GM23338 (cell line): ENCODE measurements around the gene DAD1. TPM values are rescaled to one million over a fixed set of nuclear protein-coding genes. Genes with fewer than 3 reads are reported as not detected.

Experiments
- ATAC-seq: fragments of 200-7000 bp; cut with Tn5 transposase; 3 replicates; pipeline ENCODE4 v1.9.1; 2020
- DNase-seq: peaks from one replicate; pipeline ENCODE4 v3.0.0-alpha.2; 2015; ENCODE audit warnings: low spot score
- H2AFZ ChIP-seq: fragments of 200-600 bp; sonication (generic); 2 replicates; pipeline ENCODE4 v1.8.0; 2016; ENCODE audit warnings: antibody characterized with exemption, mild to moderate bottlenecking, moderate library complexity
- H3F3A ChIP-seq: fragments of 200-600 bp; sonication (generic); replicated peaks from 2 replicates; pipeline ENCODE4 v1.8.0; 2017; ENCODE audit warnings: antibody characterized with exemption, mixed run types, low read depth
- H3K27ac ChIP-seq: fragments of 200-600 bp; sonication (generic); 2 replicates; pipeline ENCODE4 v1.6.1; 2016; ENCODE audit warnings: low read depth
- H3K27me3 ChIP-seq: fragments of 200-600 bp; sonication (generic); 2 replicates; pipeline ENCODE4 v1.8.0; 2016; ENCODE audit warnings: mild to moderate bottlenecking, mixed run types, moderate library complexity; ENCODE audit not compliant: insufficient read depth
- H3K36me3 ChIP-seq: fragments of 200-600 bp; sonication (generic); 2 replicates; pipeline ENCODE4 v1.8.0; 2016; ENCODE audit warnings: mild to moderate bottlenecking; ENCODE audit not compliant: insufficient read depth
- H3K4me1 ChIP-seq: fragments of 200-600 bp; sonication (generic); 2 replicates; pipeline ENCODE4 v1.8.0; 2016; ENCODE audit warnings: mild to moderate bottlenecking, moderate library complexity; ENCODE audit not compliant: insufficient read depth
- H3K4me2 ChIP-seq: fragments of 200-600 bp; sonication (generic); 2 replicates; pipeline ENCODE4 v1.7.1; 2017; ENCODE audit warnings: mixed run types
- H3K4me3 ChIP-seq: fragments of 200-600 bp; sonication (generic); 2 replicates; pipeline ENCODE4 v1.6.1; 2016; ENCODE audit warnings: mixed run types
- H3K79me2 ChIP-seq: fragments of 200-600 bp; sonication (generic); replicated peaks from 2 replicates; pipeline ENCODE4 v1.8.0; 2017; ENCODE audit warnings: mild to moderate bottlenecking; ENCODE audit not compliant: insufficient read depth
- H3K9me2 ChIP-seq: fragments of 200-600 bp; sonication (generic); 2 replicates; pipeline ENCODE4 v1.8.0; 2017; ENCODE audit not compliant: insufficient read depth
- H4K20me1 ChIP-seq: fragments of 200-600 bp; sonication (generic); replicated peaks from 2 replicates; pipeline ENCODE4 v1.8.0; 2017; ENCODE audit warnings: mild to moderate bottlenecking; ENCODE audit not compliant: insufficient read depth
- H3K27ac Mint-ChIP-seq: 2 replicates; pipeline ENCODE4 v1.8.0; 2020; ENCODE audit warnings: inconsistent platforms, mild to moderate bottlenecking, moderate library complexity, mixed read lengths
- H3K27me3 Mint-ChIP-seq: 3 replicates; pipeline ENCODE4 v1.8.0; 2022; ENCODE audit warnings: low read depth, mild to moderate bottlenecking, moderate library complexity, mixed read lengths, inconsistent platforms; ENCODE audit not compliant: insufficient read depth, poor library complexity
- H3K36me3 Mint-ChIP-seq: 3 replicates; pipeline ENCODE4 v1.8.0; 2021; ENCODE audit warnings: low read depth, mild to moderate bottlenecking, inconsistent platforms, moderate library complexity, mixed read lengths
- H3K4me1 Mint-ChIP-seq: 3 replicates; pipeline ENCODE4 v1.8.0; 2020; ENCODE audit warnings: mild to moderate bottlenecking, inconsistent platforms, mixed read lengths
- H3K4me3 Mint-ChIP-seq: 3 replicates; pipeline ENCODE4 v1.8.0; 2021; ENCODE audit warnings: moderate library complexity, mild to moderate bottlenecking, inconsistent platforms, mixed read lengths
- H3K9me3 Mint-ChIP-seq: 3 replicates; pipeline ENCODE4 v1.8.0; 2020; ENCODE audit warnings: moderate library complexity, mild to moderate bottlenecking, inconsistent platforms, mixed read lengths
- CREB1 ChIP-seq: fragments of 250-450 bp; sonication (Bioruptor Pico); IDR thresholded peaks from 2 replicates; pipeline ENCODE4 v1.5.0; 2020; ENCODE audit warnings: low read depth, mild to moderate bottlenecking, moderate library complexity
- EZH2 ChIP-seq: fragments of 200-600 bp; sonication (generic); IDR thresholded peaks from one replicate; pipeline ENCODE4 v1.8.0; 2017; ENCODE audit warnings: antibody characterized with exemption, mild to moderate bottlenecking, low read depth; ENCODE audit not compliant: unreplicated experiment
- EZH2phosphoT487 ChIP-seq: fragments of 200-600 bp; sonication (generic); IDR thresholded peaks from one replicate; pipeline ENCODE4 v1.8.1; 2018; ENCODE audit warnings: antibody characterized with exemption; ENCODE audit not compliant: unreplicated experiment
- JUNB ChIP-seq: IDR thresholded peaks from one replicate; pipeline ENCODE4 v1.6.1; 2016; ENCODE audit warnings: antibody characterized with exemption; ENCODE audit not compliant: unreplicated experiment
- NANOG ChIP-seq: IDR thresholded peaks from 2 replicates; pipeline ENCODE4 v1.6.1; 2016; ENCODE audit warnings: antibody characterized with exemption, borderline replicate concordance
- POLR2AphosphoS5 ChIP-seq: IDR thresholded peaks from 2 replicates; pipeline ENCODE4 v1.6.1; 2016; ENCODE audit warnings: antibody characterized with exemption, low read depth
- STAT1 ChIP-seq: IDR thresholded peaks from one replicate; pipeline ENCODE4 v1.6.1; 2016; ENCODE audit warnings: antibody characterized with exemption; ENCODE audit not compliant: unreplicated experiment
- ZNF114 ChIP-seq: fragments of 250-450 bp; sonication (Bioruptor Pico); IDR thresholded peaks from 2 replicates; pipeline ENCODE4 v1.5.0; 2020; ENCODE audit warnings: mild to moderate bottlenecking, moderate library complexity
- ZNF331 ChIP-seq: fragments of 250-450 bp; sonication (Bioruptor Pico); IDR thresholded peaks from 2 replicates; pipeline ENCODE4 v1.5.0; 2020; ENCODE audit warnings: low read depth, mild to moderate bottlenecking, moderate library complexity
- polyA plus RNA-seq: library from polyadenylated mRNA; unstranded; fragments of >200 nt; fragmentation: Nextera tagmentation; extraction: Ambion mirVana; gene quantifications from 2 replicates; pipeline ENCODE4 v1.2.1, GENCODE V29; 2016
- total RNA-seq: library from RNA; depleted of rRNA; stranded (reverse); fragments of >200 nt; shearing (Covaris generic); gene quantifications from 2 replicates; pipeline ENCODE4 v1.2.3, GENCODE V29; 2014
- TF ChIP-seq, protein P1 (sequence below): IDR thresholded peaks from 2 replicates; pipeline ENCODE4 v1.6.1; 2016; ENCODE audit warnings: antibody characterized with exemption
- TF ChIP-seq, protein P2 (sequence below), 2 experiments: fragments of 200-600 bp in 1 of 2; sonication (generic) in 1 of 2; conservative IDR thresholded peaks; 2 replicates each; pipeline versions ENCODE4 v1.5.1 to v1.6.1; 2016 to 2017; ENCODE audit warnings: antibody characterized with exemption in 2 of 2, low read depth in 2 of 2, mild to moderate bottlenecking in 2 of 2, moderate library complexity in 1 of 2
- TF ChIP-seq, protein P3 (sequence below): fragments of 250-450 bp; sonication (Bioruptor Pico); IDR thresholded peaks from 2 replicates; pipeline ENCODE4 v1.5.0; 2020; ENCODE audit warnings: mild to moderate bottlenecking, moderate library complexity
- TF ChIP-seq, protein P4 (sequence below): IDR thresholded peaks from one replicate; pipeline ENCODE4 v1.6.1; 2018; ENCODE audit warnings: antibody characterized with exemption; ENCODE audit not compliant: unreplicated experiment

Gene DAD1
- total and polyA plus RNA-seq, 2 experiments from 2014 or later = 180 to 252 TPM

DNA sequence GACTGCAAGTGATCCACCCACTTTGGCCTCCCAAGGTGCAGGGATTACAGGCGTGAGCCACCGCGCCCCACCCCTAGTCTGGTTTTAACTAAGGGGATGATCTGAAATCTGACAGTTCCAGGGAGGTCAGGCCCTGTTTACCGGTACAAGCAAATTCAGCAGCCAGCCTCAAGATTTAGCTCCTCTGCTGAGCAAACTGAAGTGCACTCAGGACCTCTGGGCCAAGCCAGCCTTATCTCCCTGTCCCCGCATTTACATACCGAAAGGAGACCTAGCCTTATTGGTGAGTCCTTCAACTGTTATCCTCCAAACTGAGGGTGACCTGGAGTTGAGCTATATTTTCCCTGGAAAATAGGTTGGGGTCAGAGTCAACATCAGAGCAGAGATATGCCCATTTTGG, 8.2 kb upstream of the DAD1 start:
- no peaks in the 10 kb centered on the region for H3K27me3 ChIP-seq
- TF ChIP-seq ZNF114 (no peak), EZH2 (no peak), EZH2phosphoT487 (no peak), STAT1 (no peak), POLR2AphosphoS5 (no peak), CREB1 (no peak), NANOG (no peak), ZNF331 (CRISPR knock-in tag) (no peak), JUNB (no peak)
- TF ChIP-seq, protein P1, sequence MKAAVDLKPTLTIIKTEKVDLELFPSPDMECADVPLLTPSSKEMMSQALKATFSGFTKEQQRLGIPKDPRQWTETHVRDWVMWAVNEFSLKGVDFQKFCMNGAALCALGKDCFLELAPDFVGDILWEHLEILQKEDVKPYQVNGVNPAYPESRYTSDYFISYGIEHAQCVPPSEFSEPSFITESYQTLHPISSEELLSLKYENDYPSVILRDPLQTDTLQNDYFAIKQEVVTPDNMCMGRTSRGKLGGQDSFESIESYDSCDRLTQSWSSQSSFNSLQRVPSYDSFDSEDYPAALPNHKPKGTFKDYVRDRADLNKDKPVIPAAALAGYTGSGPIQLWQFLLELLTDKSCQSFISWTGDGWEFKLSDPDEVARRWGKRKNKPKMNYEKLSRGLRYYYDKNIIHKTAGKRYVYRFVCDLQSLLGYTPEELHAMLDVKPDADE = no peak
- TF ChIP-seq, protein P2, sequence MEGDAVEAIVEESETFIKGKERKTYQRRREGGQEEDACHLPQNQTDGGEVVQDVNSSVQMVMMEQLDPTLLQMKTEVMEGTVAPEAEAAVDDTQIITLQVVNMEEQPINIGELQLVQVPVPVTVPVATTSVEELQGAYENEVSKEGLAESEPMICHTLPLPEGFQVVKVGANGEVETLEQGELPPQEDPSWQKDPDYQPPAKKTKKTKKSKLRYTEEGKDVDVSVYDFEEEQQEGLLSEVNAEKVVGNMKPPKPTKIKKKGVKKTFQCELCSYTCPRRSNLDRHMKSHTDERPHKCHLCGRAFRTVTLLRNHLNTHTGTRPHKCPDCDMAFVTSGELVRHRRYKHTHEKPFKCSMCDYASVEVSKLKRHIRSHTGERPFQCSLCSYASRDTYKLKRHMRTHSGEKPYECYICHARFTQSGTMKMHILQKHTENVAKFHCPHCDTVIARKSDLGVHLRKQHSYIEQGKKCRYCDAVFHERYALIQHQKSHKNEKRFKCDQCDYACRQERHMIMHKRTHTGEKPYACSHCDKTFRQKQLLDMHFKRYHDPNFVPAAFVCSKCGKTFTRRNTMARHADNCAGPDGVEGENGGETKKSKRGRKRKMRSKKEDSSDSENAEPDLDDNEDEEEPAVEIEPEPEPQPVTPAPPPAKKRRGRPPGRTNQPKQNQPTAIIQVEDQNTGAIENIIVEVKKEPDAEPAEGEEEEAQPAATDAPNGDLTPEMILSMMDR (conservative IDR thresholded peaks at IDR 0.05; ENCODE audit: low read depth in 2 of 2) = no peak
- TF ChIP-seq, protein P3, sequence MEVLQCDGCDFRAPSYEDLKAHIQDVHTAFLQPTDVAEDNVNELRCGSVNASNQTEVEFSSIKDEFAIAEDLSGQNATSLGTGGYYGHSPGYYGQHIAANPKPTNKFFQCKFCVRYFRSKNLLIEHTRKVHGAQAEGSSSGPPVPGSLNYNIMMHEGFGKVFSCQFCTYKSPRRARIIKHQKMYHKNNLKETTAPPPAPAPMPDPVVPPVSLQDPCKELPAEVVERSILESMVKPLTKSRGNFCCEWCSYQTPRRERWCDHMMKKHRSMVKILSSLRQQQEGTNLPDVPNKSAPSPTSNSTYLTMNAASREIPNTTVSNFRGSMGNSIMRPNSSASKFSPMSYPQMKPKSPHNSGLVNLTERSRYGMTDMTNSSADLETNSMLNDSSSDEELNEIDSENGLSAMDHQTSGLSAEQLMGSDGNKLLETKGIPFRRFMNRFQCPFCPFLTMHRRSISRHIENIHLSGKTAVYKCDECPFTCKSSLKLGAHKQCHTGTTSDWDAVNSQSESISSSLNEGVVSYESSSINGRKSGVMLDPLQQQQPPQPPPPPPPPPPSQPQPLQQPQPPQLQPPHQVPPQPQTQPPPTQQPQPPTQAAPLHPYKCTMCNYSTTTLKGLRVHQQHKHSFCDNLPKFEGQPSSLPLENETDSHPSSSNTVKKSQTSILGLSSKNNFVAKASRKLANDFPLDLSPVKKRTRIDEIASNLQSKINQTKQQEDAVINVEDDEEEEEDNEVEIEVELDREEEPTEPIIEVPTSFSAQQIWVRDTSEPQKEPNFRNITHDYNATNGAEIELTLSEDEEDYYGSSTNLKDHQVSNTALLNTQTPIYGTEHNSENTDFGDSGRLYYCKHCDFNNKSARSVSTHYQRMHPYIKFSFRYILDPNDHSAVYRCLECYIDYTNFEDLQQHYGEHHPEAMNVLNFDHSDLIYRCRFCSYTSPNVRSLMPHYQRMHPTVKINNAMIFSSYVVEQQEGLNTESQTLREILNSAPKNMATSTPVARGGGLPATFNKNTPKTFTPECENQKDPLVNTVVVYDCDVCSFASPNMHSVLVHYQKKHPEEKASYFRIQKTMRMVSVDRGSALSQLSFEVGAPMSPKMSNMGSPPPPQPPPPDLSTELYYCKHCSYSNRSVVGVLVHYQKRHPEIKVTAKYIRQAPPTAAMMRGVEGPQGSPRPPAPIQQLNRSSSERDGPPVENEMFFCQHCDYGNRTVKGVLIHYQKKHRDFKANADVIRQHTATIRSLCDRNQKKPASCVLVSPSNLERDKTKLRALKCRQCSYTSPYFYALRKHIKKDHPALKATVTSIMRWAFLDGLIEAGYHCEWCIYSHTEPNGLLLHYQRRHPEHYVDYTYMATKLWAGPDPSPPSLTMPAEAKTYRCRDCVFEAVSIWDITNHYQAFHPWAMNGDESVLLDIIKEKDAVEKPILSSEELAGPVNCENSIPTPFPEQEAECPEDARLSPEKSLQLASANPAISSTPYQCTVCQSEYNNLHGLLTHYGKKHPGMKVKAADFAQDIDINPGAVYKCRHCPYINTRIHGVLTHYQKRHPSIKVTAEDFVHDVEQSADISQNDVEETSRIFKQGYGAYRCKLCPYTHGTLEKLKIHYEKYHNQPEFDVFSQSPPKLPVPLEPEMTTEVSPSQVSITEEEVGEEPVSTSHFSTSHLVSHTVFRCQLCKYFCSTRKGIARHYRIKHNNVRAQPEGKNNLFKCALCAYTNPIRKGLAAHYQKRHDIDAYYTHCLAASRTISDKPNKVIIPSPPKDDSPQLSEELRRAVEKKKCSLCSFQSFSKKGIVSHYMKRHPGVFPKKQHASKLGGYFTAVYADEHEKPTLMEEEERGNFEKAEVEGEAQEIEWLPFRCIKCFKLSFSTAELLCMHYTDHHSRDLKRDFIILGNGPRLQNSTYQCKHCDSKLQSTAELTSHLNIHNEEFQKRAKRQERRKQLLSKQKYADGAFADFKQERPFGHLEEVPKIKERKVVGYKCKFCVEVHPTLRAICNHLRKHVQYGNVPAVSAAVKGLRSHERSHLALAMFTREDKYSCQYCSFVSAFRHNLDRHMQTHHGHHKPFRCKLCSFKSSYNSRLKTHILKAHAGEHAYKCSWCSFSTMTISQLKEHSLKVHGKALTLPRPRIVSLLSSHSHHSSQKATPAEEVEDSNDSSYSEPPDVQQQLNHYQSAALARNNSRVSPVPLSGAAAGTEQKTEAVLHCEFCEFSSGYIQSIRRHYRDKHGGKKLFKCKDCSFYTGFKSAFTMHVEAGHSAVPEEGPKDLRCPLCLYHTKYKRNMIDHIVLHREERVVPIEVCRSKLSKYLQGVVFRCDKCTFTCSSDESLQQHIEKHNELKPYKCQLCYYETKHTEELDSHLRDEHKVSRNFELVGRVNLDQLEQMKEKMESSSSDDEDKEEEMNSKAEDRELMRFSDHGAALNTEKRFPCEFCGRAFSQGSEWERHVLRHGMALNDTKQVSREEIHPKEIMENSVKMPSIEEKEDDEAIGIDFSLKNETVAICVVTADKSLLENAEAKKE = no peak
- TF ChIP-seq, protein P4, sequence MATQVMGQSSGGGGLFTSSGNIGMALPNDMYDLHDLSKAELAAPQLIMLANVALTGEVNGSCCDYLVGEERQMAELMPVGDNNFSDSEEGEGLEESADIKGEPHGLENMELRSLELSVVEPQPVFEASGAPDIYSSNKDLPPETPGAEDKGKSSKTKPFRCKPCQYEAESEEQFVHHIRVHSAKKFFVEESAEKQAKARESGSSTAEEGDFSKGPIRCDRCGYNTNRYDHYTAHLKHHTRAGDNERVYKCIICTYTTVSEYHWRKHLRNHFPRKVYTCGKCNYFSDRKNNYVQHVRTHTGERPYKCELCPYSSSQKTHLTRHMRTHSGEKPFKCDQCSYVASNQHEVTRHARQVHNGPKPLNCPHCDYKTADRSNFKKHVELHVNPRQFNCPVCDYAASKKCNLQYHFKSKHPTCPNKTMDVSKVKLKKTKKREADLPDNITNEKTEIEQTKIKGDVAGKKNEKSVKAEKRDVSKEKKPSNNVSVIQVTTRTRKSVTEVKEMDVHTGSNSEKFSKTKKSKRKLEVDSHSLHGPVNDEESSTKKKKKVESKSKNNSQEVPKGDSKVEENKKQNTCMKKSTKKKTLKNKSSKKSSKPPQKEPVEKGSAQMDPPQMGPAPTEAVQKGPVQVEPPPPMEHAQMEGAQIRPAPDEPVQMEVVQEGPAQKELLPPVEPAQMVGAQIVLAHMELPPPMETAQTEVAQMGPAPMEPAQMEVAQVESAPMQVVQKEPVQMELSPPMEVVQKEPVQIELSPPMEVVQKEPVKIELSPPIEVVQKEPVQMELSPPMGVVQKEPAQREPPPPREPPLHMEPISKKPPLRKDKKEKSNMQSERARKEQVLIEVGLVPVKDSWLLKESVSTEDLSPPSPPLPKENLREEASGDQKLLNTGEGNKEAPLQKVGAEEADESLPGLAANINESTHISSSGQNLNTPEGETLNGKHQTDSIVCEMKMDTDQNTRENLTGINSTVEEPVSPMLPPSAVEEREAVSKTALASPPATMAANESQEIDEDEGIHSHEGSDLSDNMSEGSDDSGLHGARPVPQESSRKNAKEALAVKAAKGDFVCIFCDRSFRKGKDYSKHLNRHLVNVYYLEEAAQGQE = no peak
- 0 out of 2 replicates have a peak overlapping the region, but pooled peaks have one; percentile 53 for H3K27ac ChIP-seq
- H3K27me3 Mint-ChIP-seq = peaks cover 8% of the 10 kb centered on the region
- DNase-seq = peak; percentile 39
- peak overlapping the region; percentile 91 for H3K4me2 ChIP-seq
- peak overlapping the region; percentile 98 for H3K4me3 Mint-ChIP-seq
- peaks cover 39% of the 10 kb centered on the region for H3K4me1 Mint-ChIP-seq
- H2AFZ ChIP-seq = peak overlapping the region; percentile 97
- H3K36me3 ChIP-seq = 0 out of 2 replicates have a peak, but pooled peaks cover 4% of the 10 kb centered on the region
- ATAC-seq = peak; percentile 13
- H3K79me2 ChIP-seq = peaks cover 23% of the 10 kb centered on the region
- peaks cover 18% of the 10 kb centered on the region for H3K36me3 Mint-ChIP-seq
- H3K9me3 Mint-ChIP-seq = no peaks in the 10 kb centered on the region
- H3K4me1 ChIP-seq = peaks cover 22% of the 10 kb centered on the region
- H3K9me2 ChIP-seq = no peaks in the 10 kb centered on the region
- H3F3A ChIP-seq = no peaks in the 10 kb centered on the region
- no peaks in the 10 kb centered on the region; the same call in 1 of the 2 replicates for H4K20me1 ChIP-seq
- peak overlapping the region; percentile 97 for H3K4me3 ChIP-seq
- 0 out of 2 replicates have a peak overlapping the region, but pooled peaks have one; percentile 30 for H3K27ac Mint-ChIP-seq
